HepG2 (cell line): ENCODE results near the gene VAPA. TPM values are rescaled to one million over a fixed set of nuclear protein-coding genes. Genes with fewer than 3 reads are reported as not detected.

ENCODE experiments used
- ATAC-seq: fragments of 200-7000 bp; cut with Tn5 transposase; 3 replicates; pipeline ENCODE4 v1.9.1; 2020; ENCODE audit warnings: mild to moderate bottlenecking, moderate library complexity
- BruUV-seq: library from RNA; stranded (reverse); fragments of 400-500 nt; replicated peaks from 2 replicates; lab custom pipeline; 2021; lab: Mats Ljungman, UMichigan
- CTCF ChIA-PET: fragments of 300-600 bp; formaldehyde crosslinking; extraction: SDS; loops from one replicate; lab custom pipeline; 2021; ENCODE audit warnings: low total read pairs, inconsistent platforms, low intra/inter-chr PET ratio; lab: Yijun Ruan, JAX
- POLR2A ChIA-PET: fragments of 350-600 bp; sonication (Branson Sonifier 250); formaldehyde crosslinking; loops from one replicate; lab custom pipeline; 2020; ENCODE audit warnings: antibody characterized with exemption, inconsistent platforms; lab: Yijun Ruan, JAX
- DNase-seq: peaks from one replicate; pipeline ENCODE4 v3.0.0-alpha.2; 2015; ENCODE audit warnings: low spot score
- FAIRE-seq: peaks from 3 replicates; lab custom pipeline; 2011; peaks lifted over from hg19 to GRCh38; lab: Jason Lieb, UNC
- H2AFZ ChIP-seq: one replicate; pipeline ENCODE4 v1.6.1; 2011; ENCODE audit warnings: low read length, inconsistent platforms
- H3K27ac ChIP-seq: fragments of 300-600 bp; 3 replicates; pipeline ENCODE4 v1.8.0; 2011; ENCODE audit warnings: mixed run types, mild to moderate bottlenecking, mixed read lengths, low read length, inconsistent platforms; ENCODE audit not compliant: insufficient read depth; ENCODE audit errors: extremely low read length
- H3K27me3 ChIP-seq, 2 experiments: fragments of 200-600 bp in 1 of 2; 2 replicates in 1 of 2; 3 replicates in 1 of 2; pipeline versions ENCODE4 v1.6.0 to v1.8.0; 2011; ENCODE audit warnings: low read length in 2 of 2, mild to moderate bottlenecking in 2 of 2, moderate library complexity in 2 of 2, inconsistent platforms in 1 of 2; ENCODE audit not compliant: insufficient read depth in 2 of 2, control insufficient read depth in 1 of 2
- H3K36me3 ChIP-seq, 2 experiments: fragments of 200-600 bp in 1 of 2; replicated peaks in 1 of 2; 2 replicates in 1 of 2; 3 replicates in 1 of 2; pipeline versions ENCODE4 v1.5.1 to v1.8.0; 2011; ENCODE audit warnings: low read length in 2 of 2, inconsistent platforms in 1 of 2; ENCODE audit not compliant: insufficient read depth in 2 of 2, control insufficient read depth in 1 of 2
- H3K4me1 ChIP-seq: 2 replicates; pipeline ENCODE4 v1.5.1; 2012; ENCODE audit warnings: low read length, inconsistent platforms; ENCODE audit not compliant: insufficient read depth
- H3K4me2 ChIP-seq: 2 replicates; pipeline ENCODE4 v1.6.0; 2011; ENCODE audit warnings: low read depth, low read length, inconsistent platforms
- H3K4me3 ChIP-seq, 3 experiments: fragments of 200-600 bp in 1 of 3; sonication (generic), shearing (Covaris generic) in 1 of 3; replicated peaks in 1 of 3; 2 replicates each; pipeline ENCODE4 v1.5.1; 2011 to 2016; ENCODE audit warnings: low read length in 3 of 3, inconsistent platforms in 2 of 3, low read depth in 2 of 3, mild to moderate bottlenecking in 2 of 3, control low read depth in 1 of 3, mixed read lengths in 1 of 3; ENCODE audit not compliant: insufficient read depth in 1 of 3
- H3K79me2 ChIP-seq: one replicate; pipeline ENCODE4 v1.6.1; 2011; ENCODE audit warnings: low read length, inconsistent platforms; ENCODE audit not compliant: insufficient read depth
- H3K9ac ChIP-seq: 2 replicates; pipeline ENCODE4 v1.6.0; 2011; ENCODE audit warnings: mild to moderate bottlenecking, low read depth, low read length, inconsistent platforms; ENCODE audit not compliant: insufficient read depth
- H3K9me3 ChIP-seq: 2 replicates; pipeline ENCODE4 v1.5.1; 2012; ENCODE audit warnings: mild to moderate bottlenecking, low read length
- H4K20me1 ChIP-seq: 2 replicates; pipeline ENCODE4 v1.6.0; 2011; ENCODE audit warnings: inconsistent platforms, mild to moderate bottlenecking, low read length, moderate library complexity; ENCODE audit not compliant: insufficient read depth
- CCAR2 ChIP-seq: fragments of 200-400 bp; formaldehyde crosslinking; optimal IDR thresholded peaks from 2 replicates; pipeline ENCODE3; 2018; ENCODE audit warnings: low read depth, mild to moderate bottlenecking, low read length, moderate library complexity
- ESRRA ChIP-seq: sonication (generic); formaldehyde crosslinking; IDR thresholded peaks from 2 replicates; pipeline ENCODE4 v1.5.1; 2020; ENCODE audit warnings: mild to moderate bottlenecking, low read depth, missing genetic modification reagents
- FOXA3 ChIP-seq: IDR thresholded peaks from 2 replicates; pipeline ENCODE4 v1.6.1; 2016; ENCODE audit warnings: missing genetic modification reagents, missing compliant biosample characterization
- IRF2 ChIP-seq: IDR thresholded peaks from 2 replicates; pipeline ENCODE4 v1.6.1; 2018; ENCODE audit warnings: missing genetic modification reagents, missing compliant biosample characterization
- NONO ChIP-seq, 2 experiments: fragments of 450-650 bp in 1 of 2; sonication (generic) in 1 of 2; formaldehyde crosslinking in 1 of 2; IDR thresholded peaks in 1 of 2; conservative IDR thresholded peaks in 1 of 2; 2 replicates each; pipeline versions ENCODE4 v1.6.1 to v1.8.0; 2017 to 2022; ENCODE audit warnings: mild to moderate bottlenecking in 1 of 2, missing genetic modification reagents in 1 of 2, moderate library complexity in 1 of 2
- RBM22 ChIP-seq: fragments of 200-400 bp; formaldehyde crosslinking; optimal IDR thresholded peaks from 2 replicates; pipeline ENCODE3; 2017; ENCODE audit warnings: mild to moderate bottlenecking, low read length, moderate library complexity
- RFX3 ChIP-seq: IDR thresholded peaks from 2 replicates; pipeline ENCODE4 v1.6.1; 2016; ENCODE audit warnings: missing biosample characterization, missing genetic modification reagents
- SSRP1 ChIP-seq: IDR thresholded peaks from 2 replicates; pipeline ENCODE4 v1.6.1; 2016; ENCODE audit warnings: control low read depth
- TBX2 ChIP-seq: sonication (generic); formaldehyde crosslinking; IDR thresholded peaks from 2 replicates; pipeline ENCODE4 v1.5.0; 2020; ENCODE audit warnings: missing genetic modification reagents, mild to moderate bottlenecking, borderline replicate concordance
- TP53 ChIP-seq: sonication (generic); formaldehyde crosslinking; conservative IDR thresholded peaks from 2 replicates; pipeline ENCODE4 v1.4.0; 2020; ENCODE audit warnings: missing genetic modification reagents
- TRAFD1 ChIP-seq: sonication (generic); formaldehyde crosslinking; IDR thresholded peaks from 2 replicates; pipeline ENCODE4 v1.5.1; 2020; ENCODE audit warnings: missing genetic modification reagents, mild to moderate bottlenecking, borderline replicate concordance
- ZNF614 ChIP-seq: IDR thresholded peaks from 2 replicates; pipeline ENCODE4 v1.6.1; 2018; ENCODE audit warnings: missing biosample characterization, missing genetic modification reagents, inconsistent platforms, borderline replicate concordance
- ZNF782 ChIP-seq: sonication (generic); formaldehyde crosslinking; IDR thresholded peaks from 2 replicates; pipeline ENCODE4 v1.4.0; 2020; ENCODE audit warnings: missing genetic modification reagents, mild to moderate bottlenecking, borderline replicate concordance
- WGBS: methylation state at CpG from one replicate; pipeline ENCODE4 v1.1.6; 2017; ENCODE audit warnings: low lambda C conversion rate; 5-methylcytosine and 5-hydroxymethylcytosine counted together
- in situ Hi-C: cut with HindIII; loops from 2 replicates; pipeline ENCODE4 v1.10.0; 2017; ENCODE audit warnings: low pct_unique_long_range_greater_than_20kb; ENCODE audit not compliant: extremely low pct_ligation_motif_present
- intact Hi-C: fragments of 100-400 bp; cut with micrococcal nuclease; formaldehyde crosslinking; loops from one replicate; pipeline ENCODE4 v1.10.0; 2022; ENCODE audit not compliant: unreplicated experiment
- polyA plus RNA-seq, 8 experiments: library from polyadenylated mRNA; depleted of rRNA in 3 of 8; stranded (reverse) in 7 of 8; unstranded in 1 of 8; fragments of >200 nt; fragmentation: Illumina TruSeq in 4 of 8; extraction: Trizol in 4 of 8; gene quantifications; 2 replicates each; pipeline versions ENCODE4 v1.2.1 to v1.2.3, GENCODE V29; 2011 to 2016; ENCODE audit warnings: low read depth in 4 of 8, missing spikeins in 1 of 8, mixed read lengths in 1 of 8; ENCODE audit not compliant: insufficient read depth in 1 of 8
- total RNA-seq, 5 experiments: library from RNA; depleted of rRNA; stranded (reverse); fragments of >200 nt; fragmentation: Illumina TruSeq; extraction: Trizol; gene quantifications; 2 replicates each; pipeline ENCODE4 v1.2.3, GENCODE V29; 2016; ENCODE audit warnings: low read depth in 1 of 5

The VAPA gene
- total and polyA plus RNA-seq, 2 of the 13 experiments (the other 11 are each of a cell fraction or from before 2014, with no cell fraction given) = 167 to 294 TPM

DNA sequence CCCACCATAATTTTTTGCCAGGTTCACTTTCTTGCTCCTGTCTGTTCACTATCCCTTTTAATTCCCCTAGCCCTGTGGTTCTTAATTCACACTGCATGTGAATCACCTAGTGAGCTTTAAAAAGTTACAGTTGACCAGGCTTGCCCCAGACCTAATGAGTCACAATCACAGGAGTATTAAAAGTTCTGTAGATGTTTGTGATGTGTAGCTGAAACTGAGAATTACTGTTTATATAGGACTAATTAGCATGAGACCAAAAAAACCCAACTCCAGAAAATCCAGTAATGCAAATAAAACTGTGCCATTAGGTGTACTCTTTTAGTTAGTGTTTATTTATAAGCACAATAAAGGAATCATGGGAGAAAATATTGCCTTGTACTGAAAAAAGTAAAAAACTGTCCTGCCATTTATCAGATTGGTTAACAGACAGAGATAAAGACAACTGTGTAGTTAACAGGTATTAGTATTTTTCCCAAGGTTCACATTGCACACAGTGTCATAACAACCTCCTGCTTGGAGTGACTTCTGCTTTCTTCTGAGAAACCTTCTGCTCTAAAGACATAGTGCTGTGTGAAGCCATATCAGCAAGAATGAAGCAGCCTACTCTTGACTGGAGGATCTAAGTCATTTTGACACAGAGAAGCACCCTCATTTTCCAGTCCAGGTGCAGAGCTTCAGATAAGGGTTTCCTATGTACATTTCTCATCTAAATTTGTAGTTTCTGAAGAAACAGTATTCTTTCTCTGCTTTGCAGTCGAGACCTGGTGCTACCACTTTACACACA is 39.0 kb downstream of the VAPA start:
- Histone ChIP-seq H3K4me1 (peaks cover 15% of the 10 kb centered on the region), H3K27me3 (no peaks in the 10 kb centered on the region), H3K9ac (no peak overlapping the region), H3K79me2 (peaks cover 6% of the 10 kb centered on the region), H3K4me3 (no peak overlapping the region), H2AFZ (no peak overlapping the region), H3K36me3 (peaks cover 6 to 28% of the 10 kb centered on the region in 2 experiments; a peak in 4 of 5 replicates), H3K9me3 (no peaks in the 10 kb centered on the region), H4K20me1 (no peaks in the 10 kb centered on the region; the same call in 1 of the 2 replicates), H3K4me2 (no peak overlapping the region), H3K27ac (no peak overlapping the region)
- POLR2A ChIA-PET = no interaction called here
- WGBS = 100% methylated on average over 1 of the region's 1 CpG
- FAIRE-seq (no peak), ATAC-seq (no peak), DNase-seq (no peak)
- intact Hi-C loops = loop anchor here (10.0 kb wide), 1 partner anchor 268 kb away; no protein-coding TSS in a partner anchor
- TF ChIP-seq RBM22 (peak; percentile 12), CCAR2 (no peak)
- CTCF ChIA-PET = no interaction called here
- in situ Hi-C loops = no loop called here
- BruUV-seq = no TSS peak

DNA sequence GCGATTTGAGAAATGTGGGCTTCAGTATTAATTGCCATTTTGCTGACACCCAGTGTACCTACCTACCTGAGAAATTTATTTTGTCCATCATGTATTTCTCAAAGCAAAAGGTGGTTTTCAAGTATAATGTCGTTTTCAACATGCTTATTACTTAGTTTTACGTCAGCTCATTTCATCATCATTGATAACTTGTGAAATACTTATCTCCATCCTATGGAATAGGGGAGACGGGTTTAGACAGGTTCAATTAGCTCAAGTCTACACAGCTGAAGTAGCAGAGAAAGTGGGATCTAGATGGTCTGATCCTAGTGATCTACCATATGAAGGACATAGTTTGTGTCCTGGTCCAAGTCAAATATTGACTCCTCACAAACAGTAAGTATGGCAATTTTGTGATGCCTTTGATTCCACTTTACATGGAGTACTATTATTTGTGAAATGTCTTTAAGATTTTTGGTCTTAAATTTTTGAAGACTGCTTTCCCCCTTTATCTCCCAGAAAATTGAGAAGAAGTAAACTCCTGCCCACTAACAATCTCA is 45.1 kb downstream of the VAPA start:
- POLR2A ChIA-PET = no interaction called here
- intact Hi-C loops = loop anchor here (10.0 kb wide), 1 partner anchor 274 kb away; no protein-coding TSS in a partner anchor
- TF ChIP-seq RFX3 (CRISPR knock-in tag) (no peak), TBX2 (CRISPR knock-in tag) (no peak), ESRRA (CRISPR knock-in tag) (no peak), TRAFD1 (CRISPR knock-in tag) (no peak), FOXA3 (peak; percentile 22; the same call in 1 of the 2 replicates), TP53 (CRISPR knock-in tag) (no peak), ZNF614 (CRISPR knock-in tag) (0 out of 2 replicates have a peak, but pooled peaks have one; percentile 28), NONO (IDR thresholded peaks at IDR 0.05) (no peak), NONO (CRISPR knock-in tag; conservative IDR thresholded peaks at IDR 0.05) (no peak), ZNF782 (CRISPR knock-in tag) (no peak), IRF2 (no peak), SSRP1 (CRISPR knock-in tag) (0 out of 2 replicates have a peak, but pooled peaks have one; percentile 44)

More for the DNA sequence above, 45.1 kb downstream of the VAPA start:
- Histone ChIP-seq H3K27me3 (no peaks in the 10 kb centered on the region), H3K79me2 (no peaks in the 10 kb centered on the region), H3K27ac (no peak overlapping the region), H3K4me3 (no peak overlapping the region), H3K9me3 (no peaks in the 10 kb centered on the region), H3K9ac (no peak overlapping the region), H3K4me2 (no peak overlapping the region), H3K4me1 (peaks cover 11% of the 10 kb centered on the region), H2AFZ (no peak overlapping the region), H3K36me3 (peaks cover 0 to 3% of the 10 kb centered on the region in 2 experiments; a peak in 1 of 5 replicates), H4K20me1 (no peaks in the 10 kb centered on the region)
- CTCF ChIA-PET = no interaction called here
- WGBS = 93% methylated on average over 4 of the region's 4 CpGs
- FAIRE-seq (no peak), ATAC-seq (peak; percentile 33; the same call in 1 of the 3 replicates), DNase-seq (peak; percentile 28)
- BruUV-seq = no TSS peak
- in situ Hi-C loops = no loop called here
